MCF 10A (cell line): ENCODE data around the gene C1orf116. TPM values are rescaled to one million over a fixed set of nuclear protein-coding genes. Genes with fewer than 3 reads are reported as not detected.
A peak's percentile ranks its signal among the peaks of the same experiment; 100 is the strongest.

Source experiments
- BruUV-seq: library from RNA; stranded (reverse); fragments of 400-500 nt; replicated peaks from 2 replicates; lab custom pipeline; 2021; lab: Mats Ljungman, UMichigan
- CTCF ChIA-PET: fragments of 300-600 bp; sonication (Branson Sonifier 250); formaldehyde crosslinking; extraction: SDS; loops from one replicate; lab custom pipeline; 2021; ENCODE audit warnings: antibody characterized with exemption, inconsistent platforms; lab: Yijun Ruan, JAX
- POLR2A ChIA-PET: fragments of 300-600, 350-650 bp; sonication (Branson Sonifier 250); formaldehyde crosslinking; extraction: SDS; loops from one replicate; lab custom pipeline; 2020; ENCODE audit warnings: antibody characterized with exemption, inconsistent platforms; lab: Yijun Ruan, JAX
- DNase-seq: peaks from one replicate; pipeline ENCODE4 v3.0.0-alpha.2; 2018; ENCODE audit not compliant: unreplicated experiment
- H3K27ac Mint-ChIP-seq: one replicate; pipeline ENCODE4 v1.8.0; 2022; ENCODE audit warnings: mild to moderate bottlenecking, low read depth, mixed read lengths; ENCODE audit not compliant: unreplicated experiment
- H3K27me3 Mint-ChIP-seq: one replicate; pipeline ENCODE4 v1.8.0; 2022; ENCODE audit warnings: mixed read lengths; ENCODE audit not compliant: insufficient read depth, unreplicated experiment
- H3K36me3 Mint-ChIP-seq: one replicate; pipeline ENCODE4 v1.8.0; 2022; ENCODE audit warnings: mild to moderate bottlenecking, moderate library complexity, mixed read lengths; ENCODE audit not compliant: insufficient read depth, unreplicated experiment
- H3K4me1 Mint-ChIP-seq: one replicate; pipeline ENCODE4 v1.8.0; 2022; ENCODE audit warnings: mixed read lengths; ENCODE audit not compliant: insufficient read depth, unreplicated experiment
- H3K4me3 Mint-ChIP-seq: one replicate; pipeline ENCODE4 v1.8.0; 2022; ENCODE audit warnings: mild to moderate bottlenecking, moderate library complexity, mixed read lengths; ENCODE audit not compliant: unreplicated experiment
- H3K9me3 Mint-ChIP-seq: one replicate; pipeline ENCODE4 v1.8.0; 2022; ENCODE audit warnings: mixed read lengths; ENCODE audit not compliant: unreplicated experiment
- CTCF ChIP-seq: fragments of 200-600 bp; IDR thresholded peaks from one replicate; pipeline ENCODE4 v1.8.0; 2022; ENCODE audit warnings: antibody characterized with exemption, mild to moderate bottlenecking; ENCODE audit not compliant: unreplicated experiment
- intact Hi-C: fragments of 100-400 bp; cut with micrococcal nuclease; formaldehyde crosslinking; loops from 2 replicates; pipeline ENCODE4 v1.14.1; 2022
- total RNA-seq: library from RNA; stranded (reverse); gene quantifications from 2 replicates; pipeline ENCODE4 v1.2.3, GENCODE V29; 2022

Gene C1orf116
- total RNA-seq, 1 experiment from 2014 or later = 35.4 TPM

- ChIA-PET POLR2A (interaction anchor here (1.2 to 33.4 kb wide), 5 partner anchors 9 to 29 kb away, joined by 3 to 2100 read pairs (median 4); partner anchors contain the start of gene C1orf116), CTCF (interaction anchor here (0.6 to 9.7 kb wide), 8 partner anchors 10 to 1084 kb away, joined by 3 to 146 read pairs (median 4); no protein-coding TSS in a partner anchor)
- no peak for TF ChIP-seq CTCF
- no TSS peak for BruUV-seq
- H3K36me3 Mint-ChIP-seq = peaks cover 12% of the 10 kb centered on the region
- no peaks in the 10 kb centered on the region for H3K9me3 Mint-ChIP-seq
- no peak for DNase-seq
- peaks cover 36% of the 10 kb centered on the region for H3K4me1 Mint-ChIP-seq
- H3K27ac Mint-ChIP-seq = no peak overlapping the region
- intact Hi-C loops = no loop called here
- H3K4me3 Mint-ChIP-seq = no peak overlapping the region
- no peaks in the 10 kb centered on the region for H3K27me3 Mint-ChIP-seq
Measured at GRCh38 chr1:207055386-207056001, 22.9 kb upstream of the C1orf116 start.

- no peak for DNase-seq
- ChIA-PET CTCF (interaction anchor here (0.6 to 9.7 kb wide), 9 partner anchors 18 to 445 kb away, joined by 3 to 146 read pairs (median 4); no protein-coding TSS in a partner anchor), POLR2A (interaction anchor here (1.0 to 33.4 kb wide), 6 partner anchors 10 to 340 kb away, joined by 4 to 2100 read pairs (median 23); partner anchors contain the start of gene C1orf116)
- BruUV-seq = no TSS peak
- intact Hi-C loops = loop anchor here (5.0 kb wide), 1 partner anchor 142 kb away; no protein-coding TSS in a partner anchor
- H3K9me3 Mint-ChIP-seq = no peaks in the 10 kb centered on the region
- no peaks in the 10 kb centered on the region for H3K27me3 Mint-ChIP-seq
- no peak overlapping the region for H3K27ac Mint-ChIP-seq
- peaks cover 38% of the 10 kb centered on the region for H3K4me1 Mint-ChIP-seq
- peaks cover 16% of the 10 kb centered on the region for H3K36me3 Mint-ChIP-seq
- no peak for TF ChIP-seq CTCF
- H3K4me3 Mint-ChIP-seq = no peak overlapping the region
Measured at GRCh38 chr1:207054491-207054890, 21.9 kb upstream of the C1orf116 start.

- Mint-ChIP-seq H3K4me3 (peak within 1 kb of the TSS; percentile 89), H3K27ac (peak within 1 kb of the TSS; percentile 95), H3K36me3 (peaks cover 29% of the 10 kb centered on the region), H3K27me3 (no peaks in the 10 kb centered on the region), H3K9me3 (no peaks in the 10 kb centered on the region), H3K4me1 (peaks cover 51% of the 10 kb centered on the region)
- BruUV-seq = TSS peak; percentile 37
- intact Hi-C loops = loop anchor here (1.0 to 5.0 kb wide), 2 partner anchors 141 to 352 kb away; no protein-coding TSS in a partner anchor
- peak; percentile 100 for DNase-seq
- peak; percentile 24 for TF ChIP-seq CTCF
- ChIA-PET CTCF (interaction anchor here (0.7 to 9.7 kb wide), 19 partner anchors 8 to 584 kb away, joined by 3 to 146 read pairs (median 8); partner anchors contain the start of genes C1orf116 and DYRK3), POLR2A (interaction anchor here (0.5 to 33.4 kb wide), 52 partner anchors 9 to 1304 kb away, joined by 3 to 2100 read pairs (median 4); partner anchors contain the start of genes C1orf116, C4BPB, CD55 and DYRK3)
Measured at GRCh38 chr1:207052911-207053769, 20.6 kb upstream of the C1orf116 start, which contains the start of gene PFKFB2. Gene PFKFB2, plus strand, starts transcription at chr1:207053275. Its CDS starts 1,443 bp downstream, at chr1:207054718.
